HG02759 (cell line): ENCODE measurements around the gene MINK1.

Experiments used
- ATAC-seq: cut with Tn5 transposase; IDR thresholded peaks from one replicate; pipeline ENCODE4 v1.9.1; 2021; ENCODE audit warnings: mild to moderate bottlenecking, moderate library complexity; ENCODE audit not compliant: unreplicated experiment

Gene MINK1

DNA sequence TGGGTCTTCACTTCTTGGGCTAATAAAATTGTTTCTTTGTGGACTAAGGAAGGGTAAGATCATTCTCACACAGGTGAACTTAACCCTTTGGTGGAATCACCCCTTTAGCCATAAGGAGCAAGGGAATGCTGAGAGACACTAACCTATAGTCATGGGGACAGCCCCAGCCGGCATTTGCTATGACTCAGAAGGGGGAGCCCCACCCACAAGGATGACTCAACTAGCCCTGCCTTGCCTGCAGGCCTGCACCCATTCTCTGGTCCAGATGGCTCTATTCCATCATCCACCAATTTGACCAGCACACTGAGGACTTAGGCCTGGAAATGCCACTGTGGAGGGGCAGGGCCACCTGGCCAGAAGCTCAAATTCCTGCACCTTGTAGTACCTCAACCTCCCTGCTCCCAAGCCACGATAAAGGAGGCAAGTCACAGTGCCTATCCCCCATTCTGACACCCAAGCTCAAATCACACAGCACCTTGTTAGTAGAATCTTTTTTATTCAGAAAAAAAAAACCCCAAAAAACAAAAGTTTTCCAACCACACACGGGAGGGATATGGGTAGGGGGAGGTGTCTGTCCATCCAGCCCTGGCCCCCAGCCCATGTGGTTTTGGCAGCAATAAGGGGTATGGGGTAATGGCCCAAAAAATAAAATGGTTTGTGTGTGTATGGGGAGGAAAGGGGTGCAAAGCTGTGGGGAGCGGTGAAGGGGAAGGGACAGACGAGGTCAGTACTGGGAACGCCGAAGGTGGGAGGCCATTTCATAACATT lies 112.2 kb downstream of the MINK1 start:
- ATAC-seq: peak; percentile 14

DNA sequence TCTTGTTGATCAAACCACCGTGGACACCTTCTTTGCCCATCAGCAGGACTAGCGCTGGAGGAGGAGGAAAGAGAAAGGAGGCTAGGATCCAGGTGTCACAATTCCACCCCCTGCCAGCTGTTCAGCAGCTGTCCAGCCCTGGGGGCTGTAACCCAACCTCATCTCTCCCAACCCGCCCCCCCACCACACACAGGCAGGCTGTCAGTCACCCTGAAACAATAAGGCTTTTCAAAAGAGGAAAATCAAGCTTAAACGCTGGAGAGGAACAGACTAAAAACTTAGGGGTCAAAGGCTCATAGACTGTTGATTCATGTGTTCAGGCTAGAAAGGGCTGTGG lies 112.8 kb downstream of the MINK1 start:
- no peak for ATAC-seq

DNA sequence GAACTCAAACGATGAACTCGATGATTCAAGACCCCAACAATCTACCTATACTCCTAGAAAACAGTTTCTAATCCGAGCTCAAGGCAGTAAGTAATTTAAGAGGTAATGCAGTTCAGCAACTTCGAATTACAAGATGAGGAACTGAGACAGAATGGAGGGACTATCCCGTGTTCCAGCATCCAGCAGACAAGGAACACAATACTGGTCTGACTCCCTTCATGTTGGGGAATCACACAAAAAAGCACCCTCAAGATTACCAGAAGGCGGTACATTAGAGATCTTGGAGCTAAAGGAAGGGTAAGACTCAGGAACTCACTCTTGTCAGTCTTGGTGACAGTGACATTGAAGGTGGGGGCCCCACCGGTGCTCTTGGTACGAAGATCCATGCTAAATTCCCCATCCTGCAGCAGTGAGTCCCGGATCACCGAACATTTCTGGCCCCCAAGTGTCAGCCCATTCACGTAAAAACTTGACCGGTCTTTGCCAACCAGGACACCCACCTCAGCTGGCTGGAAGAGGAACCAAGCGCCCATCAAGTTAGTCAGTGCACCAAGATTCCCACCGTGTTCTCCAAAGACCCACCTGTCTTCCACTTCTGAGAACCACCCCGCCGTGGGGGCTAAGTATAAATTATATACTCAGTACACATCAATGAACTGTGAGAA lies 113.3 kb downstream of the MINK1 start:
- no peak for ATAC-seq

DNA sequence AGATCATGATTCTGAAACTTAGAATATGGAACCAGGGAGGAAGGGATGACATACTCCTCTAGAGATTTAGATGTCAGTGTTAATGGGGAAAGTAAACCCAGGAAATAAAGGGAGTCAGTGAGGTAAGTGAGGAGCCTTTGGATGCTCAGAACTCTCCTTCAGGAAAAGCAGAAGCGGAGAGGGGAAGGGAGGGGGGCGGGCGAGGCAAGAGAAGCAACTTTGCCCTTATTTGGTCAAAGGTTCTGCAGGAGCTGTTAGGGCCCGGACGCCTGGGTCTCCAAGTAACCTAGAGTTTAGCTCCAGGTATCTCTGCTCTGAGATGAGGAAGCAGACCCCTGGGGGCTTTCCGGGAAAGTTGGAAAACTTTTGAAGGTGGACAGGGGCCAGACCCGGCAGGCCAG lies 113.9 kb downstream of the MINK1 start:
- no peak for ATAC-seq
